HG03342 (cell line): ENCODE data around the gene CUX1.

ENCODE experiments used
- ATAC-seq: cut with Tn5 transposase; IDR thresholded peaks from one replicate; pipeline ENCODE4 v1.9.1; 2021; ENCODE audit warnings: mild to moderate bottlenecking, moderate library complexity; ENCODE audit not compliant: unreplicated experiment

The CUX1 gene

DNA sequence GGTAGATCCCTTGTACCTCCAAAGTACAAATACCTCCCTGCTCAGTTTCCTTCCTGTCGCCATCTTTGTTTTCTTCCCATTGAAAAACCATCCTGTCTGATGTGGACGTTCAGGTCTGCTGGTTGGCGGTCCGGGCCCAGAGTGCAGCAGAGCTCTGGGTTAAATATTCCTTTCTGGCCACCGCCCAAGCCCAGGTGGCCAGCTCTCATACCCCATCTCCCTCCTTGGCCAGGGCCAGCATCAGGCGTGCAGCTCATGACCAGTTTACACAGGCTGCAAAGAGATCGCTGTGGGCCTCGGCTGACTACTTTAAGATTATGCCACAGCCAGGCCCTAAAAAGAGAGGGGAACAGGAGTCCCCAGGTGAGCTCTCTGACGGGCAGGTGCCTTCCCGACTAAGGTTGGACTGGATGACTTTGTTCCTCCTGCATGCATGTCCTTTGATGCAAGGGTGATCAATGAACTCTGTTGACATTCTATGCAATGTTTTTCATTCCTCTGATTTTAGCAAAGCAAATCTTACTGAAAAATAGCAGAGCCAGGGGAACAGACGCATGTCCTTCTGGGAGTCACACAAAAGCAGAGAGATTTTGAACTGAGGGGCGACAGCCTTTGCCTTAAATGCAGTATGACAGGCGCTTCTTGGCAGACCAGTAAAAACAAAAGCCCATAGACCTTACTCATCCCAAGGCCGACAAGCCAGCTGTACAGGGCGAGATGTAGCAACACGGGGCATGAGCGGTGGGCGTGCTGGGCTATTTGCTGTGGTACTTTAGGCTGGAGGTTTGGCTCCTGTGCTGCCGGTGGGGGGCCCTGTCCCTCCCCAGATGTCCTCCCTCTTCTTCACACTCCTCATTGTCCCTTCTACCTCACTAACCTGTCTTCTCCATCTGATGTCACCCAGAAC lies 435.9 kb downstream of the CUX1 start:
- ATAC-seq = no peak

DNA sequence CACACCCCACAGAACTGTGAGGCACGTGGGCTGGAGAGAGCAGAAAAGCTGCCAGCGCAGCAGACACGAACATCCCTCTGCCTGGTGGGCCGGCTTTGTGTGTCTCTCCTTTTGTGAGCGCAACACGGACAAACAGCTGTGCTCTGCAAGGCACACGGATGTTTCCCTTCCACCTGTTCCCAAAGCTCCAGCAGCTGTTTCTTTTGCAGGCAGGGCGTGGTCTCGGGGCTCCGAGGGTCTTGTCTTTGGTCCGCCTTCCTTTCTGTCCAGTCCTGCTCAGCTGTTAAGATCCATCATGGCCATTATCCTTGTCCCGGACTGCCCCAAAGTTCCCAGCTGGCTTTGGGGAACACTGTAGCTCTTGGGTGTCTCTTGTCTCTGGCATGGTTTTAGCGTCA lies 436.5 kb downstream of the CUX1 start:
- no peak for ATAC-seq

DNA sequence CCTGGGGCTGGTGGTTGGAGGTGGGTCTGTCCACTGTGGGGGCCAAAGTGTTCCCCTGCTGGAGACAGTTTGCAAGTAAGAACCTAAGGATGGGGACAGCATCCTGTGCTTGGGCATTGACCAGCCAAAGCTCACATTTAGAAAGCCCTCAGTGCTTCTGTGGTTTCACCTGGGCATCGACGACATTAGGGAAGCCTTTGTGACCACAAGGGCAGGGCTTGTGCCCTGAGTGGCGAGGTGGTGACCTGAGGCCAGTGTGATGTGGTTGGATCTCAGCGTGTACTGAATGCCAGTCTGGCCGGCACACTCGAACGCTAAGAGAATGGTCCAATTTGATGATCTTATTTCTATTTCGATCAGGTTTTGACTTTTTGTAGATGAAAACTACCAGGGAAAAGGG lies 437.1 kb downstream of the CUX1 start:
- no peak for ATAC-seq

DNA sequence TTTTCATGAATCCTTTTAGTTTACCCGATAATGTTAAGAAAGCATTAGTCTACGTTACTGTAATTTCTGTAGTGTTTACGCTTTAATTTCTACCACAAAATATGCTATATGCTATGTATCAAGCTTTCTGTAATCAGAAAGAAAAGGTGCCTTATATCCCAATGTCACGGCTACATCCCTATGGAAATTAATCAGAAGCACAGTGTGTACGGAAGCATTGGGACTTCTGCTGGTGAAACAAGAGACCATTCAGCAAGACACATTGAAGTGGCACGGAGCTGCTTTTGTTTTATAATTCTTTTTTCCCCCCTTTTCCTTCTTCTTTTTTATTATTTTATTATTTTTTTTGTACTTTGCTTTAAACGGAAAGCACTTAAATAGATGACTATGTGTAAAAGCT lies 438.1 kb downstream of the CUX1 start:
- no peak for ATAC-seq

DNA sequence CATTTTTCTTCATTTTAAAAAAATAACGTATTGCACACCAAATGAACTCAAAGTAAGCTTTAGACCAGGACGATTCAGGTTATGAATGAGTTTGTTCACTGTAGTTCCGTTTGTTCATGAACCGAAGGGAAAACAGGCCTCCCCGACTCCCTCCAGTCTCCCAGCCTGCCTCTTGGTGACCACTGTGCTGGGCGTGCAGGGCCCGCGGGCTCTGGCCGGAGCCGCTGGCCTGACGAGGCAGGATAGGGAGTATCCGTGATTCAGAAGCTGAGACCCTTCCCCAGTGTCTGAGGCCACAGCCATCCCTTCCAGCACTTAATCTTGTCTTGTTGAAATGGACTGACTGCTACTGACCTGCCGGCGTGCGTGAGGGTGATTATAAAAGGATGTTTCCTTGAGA lies 438.5 kb downstream of the CUX1 start:
- ATAC-seq = no peak

DNA sequence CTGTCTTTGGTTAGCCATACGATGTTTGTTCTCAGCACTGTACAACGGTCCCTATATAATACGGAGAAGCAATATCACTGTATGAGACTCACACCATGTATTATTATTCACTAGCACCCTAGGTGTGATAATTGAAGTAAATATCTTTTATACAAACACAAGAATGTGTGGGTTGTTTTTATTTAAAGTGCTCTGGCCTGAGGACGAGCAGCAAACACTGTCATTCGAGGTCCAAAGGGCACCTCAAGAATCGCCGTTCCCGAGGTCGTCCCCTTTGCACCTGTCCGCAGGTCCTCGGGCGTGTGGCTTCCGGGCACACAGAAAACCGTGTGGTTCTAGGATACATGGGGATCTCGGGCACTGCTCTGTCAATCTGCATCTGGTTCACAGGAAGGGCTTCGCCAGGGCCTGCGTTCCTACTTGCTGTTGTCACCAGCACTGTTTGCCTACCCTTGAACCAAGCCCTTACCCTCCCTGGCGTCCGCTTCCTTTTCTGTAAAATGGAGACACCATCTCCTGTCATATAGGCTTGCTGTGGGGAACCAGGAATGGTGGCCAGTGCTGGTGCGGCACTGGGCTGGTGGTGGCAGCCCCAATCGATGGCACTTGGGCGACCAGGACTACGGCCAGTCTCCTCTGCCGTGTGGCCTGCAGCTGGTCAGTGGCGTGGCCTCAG lies 440.8 kb downstream of the CUX1 start:
- no peak for ATAC-seq

DNA sequence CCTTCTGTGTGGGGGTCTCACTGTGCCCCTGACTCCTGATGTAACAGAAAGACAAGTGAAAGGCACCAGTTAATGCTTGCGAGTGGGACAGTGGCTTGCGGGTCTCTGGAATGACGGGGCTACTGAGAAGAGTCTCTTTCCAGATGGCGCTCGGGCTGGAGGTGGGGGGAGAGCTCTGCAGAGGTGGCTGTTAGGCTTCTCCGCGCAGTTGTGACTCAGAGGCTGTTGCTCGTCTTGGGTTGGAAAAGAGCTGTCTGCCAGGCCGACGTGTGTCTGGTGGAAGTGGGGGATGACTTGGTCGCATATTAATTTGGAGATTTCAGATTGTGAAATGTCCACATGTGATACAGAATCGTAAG lies 441.3 kb downstream of the CUX1 start:
- no peak for ATAC-seq

DNA sequence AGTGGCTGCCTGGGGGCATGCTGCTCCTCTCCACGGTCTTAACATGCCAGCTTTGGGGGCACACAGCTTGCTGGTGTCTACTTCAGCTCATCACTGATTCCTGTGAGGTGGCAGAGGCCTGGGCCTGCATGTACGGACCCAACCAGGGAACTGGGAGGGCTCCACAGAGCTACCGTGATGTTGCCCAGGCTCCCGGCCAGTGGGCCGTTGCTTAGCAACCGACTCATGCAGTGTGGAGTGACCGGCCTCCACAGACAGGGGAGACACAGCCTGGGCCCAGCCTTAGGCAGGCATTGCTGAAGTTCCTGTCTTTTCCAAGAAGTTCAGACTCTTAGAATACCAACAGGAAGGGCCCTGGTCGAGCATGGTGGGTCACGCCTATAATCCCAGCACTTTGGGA lies 443.4 kb downstream of the CUX1 start:
- ATAC-seq = no peak

DNA sequence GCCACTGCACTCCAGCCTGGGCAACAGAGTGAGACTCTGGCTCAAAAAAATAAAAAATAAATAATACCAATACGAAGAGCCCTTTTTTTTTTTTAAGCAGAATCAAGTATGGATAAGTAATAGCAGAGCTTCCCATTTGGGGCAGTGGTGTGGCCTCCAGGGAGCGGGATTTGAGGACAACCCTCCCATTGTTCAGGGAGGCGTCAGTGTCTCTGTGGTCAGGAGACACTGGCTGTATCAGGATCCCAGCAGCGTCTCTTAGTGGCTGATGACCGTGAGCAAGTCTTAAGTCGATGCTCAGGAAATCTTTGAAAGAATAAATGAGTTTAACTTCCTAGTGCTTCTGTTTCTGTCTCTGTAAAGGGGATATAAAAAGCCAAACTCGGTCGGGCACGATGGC lies 444.0 kb downstream of the CUX1 start:
- ATAC-seq = no peak

DNA sequence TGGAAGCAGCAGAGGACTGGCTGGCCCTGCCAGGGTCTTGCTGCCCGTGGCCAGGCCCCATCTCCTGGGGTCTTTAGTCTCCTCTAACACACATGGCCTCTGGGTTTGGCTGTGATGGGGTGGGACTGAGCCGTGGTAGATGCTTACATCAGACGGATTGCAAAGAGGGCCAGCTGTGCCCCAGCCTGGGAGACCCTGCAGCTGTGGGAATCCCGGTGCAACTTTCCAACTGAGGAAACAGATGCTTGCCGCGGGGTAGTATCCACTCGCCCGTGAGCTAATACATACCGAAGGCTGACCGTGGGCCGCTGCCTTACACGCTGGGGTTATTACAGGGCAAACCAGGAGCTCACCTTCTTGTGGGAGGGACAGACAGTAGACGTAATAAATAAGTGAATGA lies 445.1 kb downstream of the CUX1 start:
- ATAC-seq = no peak

DNA sequence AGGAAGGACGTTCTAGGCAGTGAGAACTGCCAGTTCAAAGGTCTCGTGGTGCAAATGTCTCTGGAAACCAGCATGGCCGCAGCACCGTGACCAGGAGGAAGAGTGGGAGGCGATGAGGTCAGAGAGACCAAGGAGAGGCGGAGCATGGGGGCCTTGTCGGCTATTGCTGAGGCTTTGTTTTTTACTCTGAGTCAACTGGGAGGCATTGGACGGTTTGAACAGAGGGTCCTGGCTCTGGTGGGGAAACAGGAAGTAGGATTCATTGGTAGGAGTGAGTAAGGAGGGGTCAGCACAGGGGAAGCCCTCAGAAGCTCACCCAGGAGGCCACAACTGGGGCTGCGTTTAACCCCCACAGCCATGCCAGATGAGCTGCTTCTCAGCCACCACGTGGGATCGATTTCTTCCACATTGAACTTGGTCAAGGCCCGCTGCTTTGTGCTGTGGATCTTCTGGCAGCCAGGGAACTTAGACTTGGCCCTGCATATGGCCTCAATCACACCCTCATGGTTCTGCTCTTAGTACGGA lies 447.0 kb downstream of the CUX1 start:
- ATAC-seq = no peak

DNA sequence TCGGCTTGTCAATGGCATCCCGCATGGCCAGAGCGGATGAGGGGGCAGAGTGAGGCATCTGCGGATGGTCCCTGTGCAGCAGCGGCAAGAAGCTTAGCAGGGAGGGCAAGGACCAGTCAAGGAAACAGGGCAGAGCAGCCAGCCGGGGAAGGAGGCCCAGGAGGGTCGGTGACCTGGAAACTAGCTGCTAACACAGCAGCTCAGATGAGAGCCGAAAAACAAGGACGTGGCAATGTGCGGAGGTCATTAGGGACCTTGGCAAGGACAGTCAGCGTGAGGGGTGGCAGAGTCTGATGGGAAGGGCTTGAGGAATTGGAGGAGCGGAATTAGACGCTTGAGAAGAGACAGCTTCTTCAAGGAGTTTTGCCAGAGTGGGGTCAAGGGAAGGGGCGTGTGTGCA lies 449.1 kb downstream of the CUX1 start:
- no peak for ATAC-seq

DNA sequence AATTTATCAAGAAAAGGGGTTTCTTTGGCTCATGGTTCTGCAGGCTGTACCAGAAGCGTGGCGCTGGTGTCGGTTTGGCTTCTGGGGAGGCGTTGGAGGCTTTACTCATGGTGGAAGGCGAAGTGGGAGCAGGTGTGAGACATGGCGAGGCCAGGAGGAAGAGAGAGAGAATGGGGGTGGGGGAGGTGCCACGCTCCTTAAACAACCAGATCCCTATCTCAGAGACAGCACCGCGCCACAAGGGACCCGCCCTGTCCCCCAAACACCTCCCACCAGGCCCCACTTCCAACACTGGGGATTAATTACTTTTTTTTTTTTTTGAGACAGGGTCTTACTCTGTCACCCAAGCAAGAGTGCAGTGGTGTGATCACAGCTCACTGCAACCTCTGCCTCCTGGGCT lies 451.2 kb downstream of the CUX1 start:
- no peak for ATAC-seq

DNA sequence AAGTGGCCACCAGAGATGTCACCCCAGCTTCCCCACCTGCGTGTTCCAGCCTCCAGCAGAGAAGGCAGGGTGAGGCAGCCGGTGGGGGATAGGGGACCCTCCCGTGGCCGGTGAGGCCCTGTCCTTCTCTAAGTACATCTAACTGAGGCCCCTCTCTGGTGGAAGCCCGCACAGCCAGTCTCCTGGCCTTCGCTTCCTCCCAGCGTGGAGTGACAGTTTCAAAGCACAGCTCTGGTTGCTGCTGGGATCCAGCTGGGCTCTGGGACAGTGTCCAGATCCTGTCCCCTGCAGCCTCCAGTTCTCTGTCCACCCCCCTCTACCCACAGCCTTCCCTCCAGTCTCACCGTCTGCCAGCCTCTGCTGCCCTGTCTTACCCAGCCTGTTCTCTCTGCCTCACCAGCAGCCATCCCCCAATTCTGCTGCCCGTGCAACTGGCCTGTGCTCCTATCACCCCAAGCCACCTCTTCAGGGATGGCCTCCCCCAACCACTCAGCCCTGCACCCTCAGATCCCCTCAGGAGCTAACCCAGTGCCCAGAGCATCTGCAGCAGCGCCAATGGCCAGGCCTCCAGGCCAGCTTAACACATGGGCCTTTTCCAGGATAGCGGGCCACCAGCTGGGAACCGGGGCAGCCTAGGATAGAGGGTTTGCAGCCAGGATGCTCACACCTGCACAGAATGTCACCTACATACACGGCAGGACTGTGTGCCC lies 452.9 kb downstream of the CUX1 start:
- ATAC-seq = no peak

DNA sequence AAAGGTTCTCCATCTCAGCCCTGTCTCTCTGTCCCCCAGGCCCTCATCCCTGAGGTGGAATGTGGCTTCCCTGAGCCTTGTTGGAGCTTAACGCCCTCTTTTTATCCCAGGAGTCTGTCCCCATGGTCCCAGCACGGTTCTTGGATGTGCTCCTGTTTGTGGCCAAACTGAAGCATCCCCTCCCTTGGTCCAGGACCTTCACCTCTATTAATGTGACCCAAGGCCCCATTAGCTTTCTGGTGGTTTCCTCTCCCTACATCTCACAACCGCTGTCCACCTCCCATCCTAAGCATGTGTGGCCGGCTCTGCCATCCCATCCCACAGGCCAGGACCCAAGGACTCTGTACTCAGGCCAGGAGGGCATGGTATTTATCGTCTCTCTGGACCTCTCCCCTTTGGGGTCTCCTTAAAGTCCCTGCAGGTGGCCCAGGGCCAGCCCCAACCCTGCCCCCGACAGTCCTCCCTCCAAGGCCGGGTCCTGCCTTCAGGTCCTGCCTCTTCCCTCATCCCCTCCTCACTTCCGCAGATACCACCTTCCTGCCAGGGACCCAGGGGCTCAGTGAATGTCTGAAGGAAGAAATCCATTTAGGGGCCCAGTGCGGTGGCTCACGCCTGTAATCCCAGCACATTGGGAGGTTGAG lies 453.9 kb downstream of the CUX1 start:
- no peak for ATAC-seq

DNA sequence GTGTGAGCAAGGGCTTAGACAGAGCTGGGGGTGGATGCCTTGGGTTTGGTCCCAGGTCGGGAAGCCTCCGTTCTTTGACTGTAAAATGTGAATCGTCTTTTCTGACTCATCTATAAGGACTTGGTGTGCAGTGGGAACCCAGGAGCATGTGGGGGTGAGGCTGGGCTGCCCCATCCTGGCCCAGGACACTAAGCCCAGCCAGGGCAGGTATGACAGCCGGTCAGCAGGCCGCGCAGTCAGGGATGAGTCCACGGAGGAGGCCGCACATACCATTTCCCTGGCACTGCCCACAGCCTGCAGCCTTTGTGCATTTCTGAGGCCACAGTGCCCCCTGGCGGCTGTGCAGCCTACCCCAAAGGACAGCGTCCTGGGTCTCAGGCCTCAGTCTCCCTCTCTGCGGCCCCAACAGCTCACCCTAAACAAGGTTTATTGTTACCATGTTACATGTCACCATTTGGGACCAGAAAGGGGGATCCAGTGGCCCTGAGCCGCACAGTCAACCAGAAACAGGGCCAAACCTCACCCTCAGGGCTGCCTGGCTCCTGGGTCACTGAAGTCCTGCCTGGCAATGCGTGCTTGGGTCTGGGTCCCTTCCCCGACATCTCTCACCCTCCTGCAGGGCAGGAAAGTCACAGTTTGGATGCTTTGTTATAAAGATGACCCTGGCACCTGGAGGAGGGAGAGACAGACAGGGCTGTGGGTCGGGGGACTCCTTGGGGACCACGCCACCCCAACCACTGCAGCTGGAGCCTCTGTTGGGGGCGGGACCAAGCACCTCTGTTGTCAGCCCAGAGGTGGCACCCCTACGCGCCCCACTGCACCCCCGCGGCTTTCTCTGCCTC lies 454.9 kb downstream of the CUX1 start:
- ATAC-seq = no peak

DNA sequence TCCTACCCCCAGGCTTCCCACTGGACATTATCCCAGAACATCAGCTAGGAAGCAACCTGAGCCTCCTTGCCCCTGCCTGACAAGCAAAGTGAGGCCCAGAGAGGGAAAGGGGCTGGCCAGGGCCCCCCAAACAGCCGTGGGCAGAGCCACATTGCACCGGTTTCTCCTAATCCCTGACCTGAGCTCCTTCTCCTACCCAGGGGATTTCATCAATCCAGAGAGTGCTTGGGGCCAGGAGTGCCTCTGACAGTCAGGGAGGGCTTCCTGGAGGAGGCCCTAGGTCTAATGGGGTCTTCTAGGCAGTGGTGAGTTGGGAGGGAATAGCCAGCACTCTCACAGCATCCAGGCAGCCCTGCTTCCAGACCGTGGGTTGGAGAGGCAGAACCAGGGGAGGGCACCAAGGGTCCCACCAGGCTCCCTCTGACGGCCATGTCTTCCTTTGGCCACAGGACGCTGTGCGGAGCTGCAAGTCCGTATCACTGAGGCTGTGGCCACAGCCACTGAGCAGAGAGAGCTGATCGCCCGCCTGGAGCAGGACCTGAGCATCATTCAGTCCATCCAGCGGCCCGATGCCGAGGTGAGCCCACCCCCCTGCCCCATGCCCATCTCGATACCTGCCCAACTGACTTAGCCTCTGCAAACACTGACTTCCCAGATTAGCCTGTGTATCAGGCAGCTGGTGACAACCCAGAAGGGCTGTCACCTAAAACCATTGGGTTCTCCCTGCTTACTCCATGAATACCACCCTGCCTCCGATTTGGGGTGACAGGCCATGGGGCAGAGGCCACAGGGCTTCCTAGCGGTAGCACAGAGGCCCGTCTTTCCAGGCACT lies 455.7 kb downstream of the CUX1 start:
- no peak for ATAC-seq

DNA sequence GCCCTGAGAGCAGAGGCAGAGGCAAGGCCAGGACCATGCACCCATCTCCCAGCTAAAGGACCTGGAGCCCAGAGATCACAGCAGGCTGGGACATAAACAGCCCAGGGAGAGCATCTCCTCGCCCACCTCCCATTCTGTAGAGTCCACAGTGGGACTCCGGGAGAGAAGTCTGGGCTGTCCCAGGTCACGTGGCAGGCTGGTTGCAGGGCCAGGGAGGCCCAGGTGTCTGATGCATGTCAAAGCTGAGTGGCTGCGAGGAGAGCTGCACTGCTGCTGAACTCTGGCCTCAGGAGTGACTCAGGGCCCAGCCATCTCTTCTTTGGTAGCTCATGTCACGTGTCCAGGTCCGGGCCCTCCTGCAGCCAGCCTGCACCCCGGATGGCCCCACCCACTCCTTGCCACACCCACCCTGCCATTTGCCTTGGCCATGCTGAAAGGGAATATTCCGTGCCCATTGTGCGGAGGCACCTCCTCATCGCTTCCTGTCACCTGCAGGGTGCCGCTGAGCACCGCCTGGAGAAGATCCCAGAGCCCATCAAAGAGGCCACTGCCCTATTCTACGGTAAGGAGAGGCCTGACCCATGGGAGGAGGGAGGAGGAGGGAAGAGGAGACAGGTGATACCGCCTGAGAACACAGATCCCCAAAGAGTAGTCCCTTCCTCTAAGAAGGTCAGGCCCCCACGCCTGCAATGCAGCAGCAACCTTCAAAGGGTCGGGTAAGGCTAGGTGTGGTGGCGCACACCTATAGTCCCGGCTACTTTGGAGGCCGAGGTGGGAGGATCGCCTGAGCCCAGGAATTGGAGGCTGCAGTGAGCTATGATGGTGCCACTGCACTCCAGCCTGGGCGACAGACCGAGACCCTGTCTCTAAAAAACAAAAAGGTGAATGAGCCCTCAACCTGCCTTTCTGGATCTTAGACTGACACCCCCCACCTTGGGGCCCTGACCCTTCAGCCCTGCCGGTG lies 456.6 kb downstream of the CUX1 start:
- no peak for ATAC-seq
